Muscle of back (tissue), 11 donors: ENCODE results near the gene KCNK2. TPM values are rescaled to one million over a fixed set of nuclear protein-coding genes. Genes with fewer than 3 reads are reported as not detected.
"Not testable (repeated sequence)": the region's sequence is repeated elsewhere in the genome, so short reads cannot be mapped to it uniquely, and the experiment has no call there.

ENCODE experiments used
- DNase-seq, 3 donors: peaks; one replicate each; pipeline versions ENCODE4 v3.0.0 to v3.0.0-alpha.2; 2013
- polyA plus RNA-seq, 10 donors: library from polyadenylated mRNA; unstranded; fragments of 120-200 nt; gene quantifications; one replicate each; pipeline ENCODE4 v1.2.1, GENCODE V29; 2013; ENCODE audit not compliant: insufficient read length in 10 of 10

Gene KCNK2
- polyA plus RNA-seq, 10 donors: 2.5 to 8.2 (median 5.9) TPM

GRCh38 chr1:215151841-215152549, 69.5 kb downstream of the KCNK2 start:
- no peak for DNase-seq

DNA sequence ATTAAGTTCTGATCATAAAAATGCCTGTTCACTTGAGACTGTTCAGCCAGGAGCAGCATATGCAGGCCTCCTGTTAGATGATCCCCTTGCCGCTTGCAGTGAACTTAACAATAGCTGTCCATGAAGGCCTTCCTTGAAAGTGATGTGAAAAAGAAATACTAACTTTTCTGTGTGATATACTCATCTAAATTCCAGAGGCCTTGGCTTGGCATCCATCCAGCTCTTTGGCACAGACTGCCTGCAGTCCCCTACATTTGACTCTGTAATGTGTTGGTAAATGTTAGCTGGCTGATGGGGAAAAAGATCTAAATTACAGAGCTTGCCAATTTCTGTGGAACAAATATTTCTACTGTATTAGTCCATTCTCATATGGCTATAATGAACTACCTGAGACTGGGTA, 73.7 kb downstream of the KCNK2 start:
- peak in 2 of 3 donors; percentile 7 to 27 for DNase-seq

DNA sequence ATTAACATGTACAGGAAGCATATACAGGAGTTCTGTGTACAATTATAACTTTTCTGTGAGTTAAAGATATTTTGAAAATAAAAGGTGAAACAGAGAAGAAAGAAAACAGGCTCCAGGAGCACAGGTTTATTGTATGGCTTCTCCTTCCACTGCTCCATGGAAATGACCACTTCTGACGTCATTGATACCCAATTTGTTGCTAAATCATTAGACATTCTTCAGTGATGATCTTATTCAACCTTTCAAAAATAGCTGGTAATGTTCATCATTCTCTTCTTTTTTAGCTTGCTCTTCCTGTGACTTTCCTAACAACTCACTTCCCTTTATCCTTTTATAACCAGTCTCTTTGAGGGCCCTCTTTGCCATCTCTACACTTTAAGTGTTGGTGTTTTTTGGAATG, 77.8 kb downstream of the KCNK2 start:
- peak in 1 of 3 donors; percentile 33 for DNase-seq

DNA sequence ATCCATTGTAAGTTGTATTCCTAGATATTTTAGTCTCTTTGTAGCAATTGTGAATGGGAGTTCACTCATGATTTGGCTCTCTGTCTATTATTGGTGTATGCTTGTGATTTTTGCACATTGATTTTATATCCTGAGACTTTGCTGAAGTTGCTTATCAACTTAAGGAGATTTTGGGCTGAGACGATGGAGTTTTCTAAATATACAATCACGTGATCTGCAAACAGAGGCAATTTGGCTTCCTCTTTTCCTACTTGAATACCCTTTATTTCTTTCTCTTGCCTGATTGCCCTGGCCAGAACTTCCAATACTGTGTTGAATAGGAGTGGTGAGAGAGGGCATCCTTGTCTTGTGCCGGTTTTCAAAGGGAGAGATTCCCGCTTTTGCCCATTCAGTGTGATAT, 80.6 kb downstream of the KCNK2 start:
- not testable (repeated sequence) for DNase-seq

DNA sequence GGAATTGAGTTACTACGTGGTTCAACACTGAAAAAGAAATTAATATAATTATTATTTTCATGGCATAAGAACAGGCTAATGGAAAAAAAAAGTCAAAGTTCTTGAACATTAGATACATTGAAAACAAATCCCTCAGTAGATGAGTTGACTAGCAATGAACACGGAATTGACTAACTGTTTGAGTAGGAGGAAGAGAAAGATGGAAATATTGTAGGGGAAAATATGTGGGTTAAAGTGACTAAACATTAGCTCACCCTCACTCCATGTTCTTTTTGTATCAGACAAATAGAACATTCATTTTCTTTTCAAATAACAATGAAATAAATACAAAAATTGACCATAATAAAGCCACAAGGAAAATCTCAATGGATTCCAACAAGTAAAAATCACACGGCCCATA, 84.3 kb downstream of the KCNK2 start:
- no peak for DNase-seq

GRCh38 chr1:215181518-215181917, 99.0 kb downstream of the KCNK2 start:
- no peak for DNase-seq

DNA sequence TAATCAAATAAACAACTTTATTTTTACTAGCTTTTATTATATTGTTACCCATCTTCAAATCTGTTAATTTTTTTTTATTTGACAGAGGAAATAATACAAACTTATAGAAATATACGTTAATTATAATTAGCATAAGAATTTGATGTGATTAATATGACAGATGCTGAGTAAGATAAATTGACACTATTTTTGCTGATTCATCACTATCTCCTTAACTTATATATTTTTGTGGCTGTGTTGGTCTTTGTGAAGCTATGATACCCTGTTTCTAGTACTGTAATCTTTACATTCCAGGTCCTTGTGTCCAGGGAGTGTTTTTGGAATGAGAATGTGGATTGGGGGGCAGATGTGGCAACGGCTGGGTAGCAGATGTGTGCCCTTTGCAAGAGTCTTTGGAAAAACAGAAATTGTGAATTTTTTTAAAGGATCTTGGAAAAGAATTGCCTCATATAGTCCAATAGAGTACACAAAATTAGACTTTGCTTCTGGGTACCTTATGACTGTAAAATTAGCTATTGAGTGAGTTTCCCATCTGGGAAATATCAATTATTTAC, 102.6 kb downstream of the KCNK2 start:
- DNase-seq: no peak

DNA sequence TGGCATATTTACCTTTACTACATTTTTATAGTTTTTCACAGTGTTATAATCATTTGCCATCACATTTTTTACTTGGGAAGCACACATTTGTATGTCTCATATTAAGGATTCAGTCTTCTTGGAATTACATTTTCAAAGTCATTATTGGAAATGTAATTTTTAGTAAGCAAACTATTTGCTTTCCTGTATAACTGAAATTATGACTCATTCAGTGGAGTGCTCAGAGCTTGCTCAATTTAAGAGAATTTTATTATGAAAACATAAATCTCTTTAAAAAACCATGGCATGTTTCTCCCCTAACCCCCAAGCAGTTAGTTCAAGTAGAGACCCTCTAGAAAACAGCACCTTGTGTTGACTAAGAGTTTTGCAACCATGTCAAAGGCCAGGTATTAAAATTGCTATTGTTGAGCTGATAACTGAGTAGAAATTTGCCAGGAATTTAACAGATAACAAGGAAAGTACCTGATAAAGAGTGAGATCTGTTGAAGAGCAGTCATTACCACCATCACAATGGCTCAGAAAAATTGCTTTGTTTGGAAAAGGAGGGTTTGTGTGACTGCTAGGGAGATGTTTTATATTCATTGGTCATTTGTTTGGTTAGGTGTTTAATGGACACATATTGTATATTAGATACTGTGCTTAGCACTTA, 105.9 kb downstream of the KCNK2 start:
- DNase-seq: no peak

GRCh38 chr1:215192306-215192705, 109.8 kb downstream of the KCNK2 start:
- DNase-seq: peak in 1 of 3 donors; percentile 58

- no peak for DNase-seq
Measured at GRCh38 chr1:215198021-215198420, 115.5 kb downstream of the KCNK2 start.

DNA sequence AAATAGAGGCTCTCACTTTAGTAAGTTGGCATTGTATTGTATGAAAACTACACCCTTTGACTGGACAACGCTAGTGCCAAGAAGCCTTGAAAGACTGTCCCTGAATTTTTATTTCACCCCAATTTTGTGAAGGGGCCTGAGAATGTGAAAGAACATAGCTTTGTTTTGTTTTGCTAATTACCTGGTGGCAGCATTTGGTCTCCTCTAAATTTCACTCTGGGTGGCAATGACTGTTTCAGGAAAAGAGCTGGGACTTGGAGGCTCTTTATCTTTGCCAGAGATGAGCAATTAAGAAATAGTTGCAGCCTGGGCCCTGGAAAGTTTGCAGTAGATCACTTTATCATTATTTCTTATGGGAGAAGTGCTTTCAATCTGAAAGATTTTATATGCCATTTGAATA, 117.6 kb downstream of the KCNK2 start:
- no peak for DNase-seq

- peak in 1 of 3 donors; percentile 5 for DNase-seq
Measured at GRCh38 chr1:215201283-215201682, 118.7 kb downstream of the KCNK2 start.

- no peak for DNase-seq
Measured at GRCh38 chr1:215202868-215203267, 120.3 kb downstream of the KCNK2 start.

DNA sequence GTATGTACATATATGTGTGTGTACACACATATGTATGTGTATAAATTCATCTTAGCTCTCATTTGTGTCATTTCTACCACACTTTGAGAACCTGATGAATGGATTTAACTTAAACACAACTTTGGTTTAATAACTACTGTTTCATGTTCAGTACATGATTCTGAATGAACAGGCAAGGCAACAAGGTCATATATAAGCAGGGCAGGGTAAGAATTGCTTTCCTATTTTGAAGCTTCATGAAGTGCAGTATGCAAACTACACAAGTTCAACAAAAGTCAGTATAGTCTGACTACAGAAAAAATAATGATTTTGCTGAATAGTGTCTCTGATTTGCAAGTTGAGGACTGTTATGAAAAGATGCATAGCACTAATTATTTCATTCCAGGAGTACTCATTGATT, 127.6 kb downstream of the KCNK2 start:
- no peak for DNase-seq

- peak; percentile 2 to 24 (median 11) for DNase-seq
Measured at GRCh38 chr1:215215846-215216245, 133.3 kb downstream of the KCNK2 start.

DNA sequence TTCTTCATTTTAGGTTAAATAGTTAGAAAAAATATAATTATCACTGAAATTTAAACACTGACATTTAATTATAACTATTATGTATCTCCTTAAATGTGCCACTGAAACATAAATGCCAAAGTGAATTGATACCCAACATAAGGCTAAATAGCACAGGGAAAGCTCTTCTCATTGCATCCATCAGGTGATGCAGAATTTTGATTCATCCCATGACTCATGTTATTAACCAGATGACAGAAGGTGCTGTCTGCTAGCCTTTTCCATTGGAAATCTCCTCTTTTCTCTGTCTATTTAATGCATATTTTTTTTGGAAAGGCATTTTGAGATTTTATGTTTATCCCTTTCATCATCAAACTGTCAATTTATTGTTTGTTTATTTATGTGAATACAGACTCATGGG, 136.8 kb downstream of the KCNK2 start:
- DNase-seq: no peak

DNA sequence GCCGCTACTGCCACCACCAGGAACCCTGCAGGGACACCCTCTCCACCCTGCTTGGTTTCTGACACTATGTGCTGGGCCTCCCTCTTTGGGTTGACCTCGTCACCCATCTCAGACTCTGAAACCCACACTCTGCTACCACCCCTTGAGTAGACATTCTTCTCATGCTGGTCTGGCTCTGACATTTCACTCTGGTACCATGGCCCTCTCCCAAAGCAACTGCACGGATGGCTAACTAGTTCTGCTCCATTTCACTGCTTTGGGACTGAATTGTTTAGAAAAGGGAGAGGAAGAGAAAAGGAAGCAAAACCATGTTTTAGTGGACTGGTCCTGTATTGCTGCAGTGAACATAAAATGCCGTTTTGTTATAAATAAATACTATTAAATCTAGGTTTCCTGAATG, 137.8 kb downstream of the KCNK2 start:
- no peak for DNase-seq

DNA sequence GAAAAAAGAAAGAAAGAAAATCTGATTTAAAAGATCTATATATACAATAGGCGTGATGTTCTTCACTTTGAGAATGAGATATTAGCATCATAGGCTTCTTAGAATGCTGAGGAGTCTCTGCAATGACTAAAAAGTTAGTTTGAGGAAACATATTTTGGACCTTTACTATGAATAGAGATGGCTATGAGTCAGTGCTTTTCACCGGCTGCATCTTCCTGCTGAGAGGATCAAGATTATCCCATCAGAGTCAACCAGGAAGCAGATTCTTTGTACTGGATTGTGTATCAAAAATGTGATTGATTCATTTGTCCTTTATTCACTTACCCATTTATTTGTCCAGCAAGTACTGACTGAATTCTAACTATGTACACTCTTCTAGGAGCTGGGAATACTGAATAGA, 144.2 kb downstream of the KCNK2 start:
- DNase-seq: no peak

DNA sequence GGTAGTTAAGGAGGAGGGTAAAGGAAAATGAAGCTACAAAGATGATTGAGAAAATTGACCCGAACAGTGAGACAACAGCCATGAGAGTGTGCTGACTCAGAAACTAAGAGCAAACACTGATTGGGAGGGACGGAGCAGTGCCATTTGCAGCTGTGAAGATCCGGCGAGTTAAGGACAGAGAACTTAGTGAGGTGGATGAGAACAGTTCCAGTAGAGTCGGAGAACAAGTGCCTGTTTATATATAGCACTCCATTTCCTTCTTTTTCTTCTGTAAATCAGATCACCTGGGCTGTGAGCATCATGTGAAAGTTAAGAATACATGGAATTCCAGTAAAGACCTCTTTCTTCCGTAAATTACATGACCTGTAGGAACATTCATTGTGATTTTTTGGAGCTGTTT, 145.7 kb downstream of the KCNK2 start:
- no peak for DNase-seq

- no peak for DNase-seq
Measured at GRCh38 chr1:215241451-215241850, 158.9 kb downstream of the KCNK2 start.

GRCh38 chr1:215243345-215244054, 161.0 kb downstream of the KCNK2 start:
- peak; percentile 8 to 50 (median 8) for DNase-seq

DNA sequence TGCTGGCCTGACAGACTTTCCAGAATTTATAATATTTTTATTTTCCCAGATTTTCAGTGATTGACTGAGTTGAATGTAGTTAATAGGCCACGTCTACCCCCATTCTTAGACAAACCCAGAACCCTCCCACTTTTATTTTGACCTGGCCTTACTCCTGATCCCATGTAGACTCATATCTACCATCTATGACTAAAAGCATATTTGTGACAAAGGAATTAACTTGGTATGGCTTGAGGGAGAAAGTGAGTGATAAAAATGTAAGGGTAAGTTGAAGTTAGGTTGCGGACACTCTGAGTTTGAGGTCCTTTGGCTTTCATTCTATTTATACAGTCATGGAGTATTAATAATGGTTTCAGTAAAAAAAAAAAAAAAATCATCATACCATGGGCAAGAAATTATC, 168.4 kb downstream of the KCNK2 start:
- no peak for DNase-seq

DNA sequence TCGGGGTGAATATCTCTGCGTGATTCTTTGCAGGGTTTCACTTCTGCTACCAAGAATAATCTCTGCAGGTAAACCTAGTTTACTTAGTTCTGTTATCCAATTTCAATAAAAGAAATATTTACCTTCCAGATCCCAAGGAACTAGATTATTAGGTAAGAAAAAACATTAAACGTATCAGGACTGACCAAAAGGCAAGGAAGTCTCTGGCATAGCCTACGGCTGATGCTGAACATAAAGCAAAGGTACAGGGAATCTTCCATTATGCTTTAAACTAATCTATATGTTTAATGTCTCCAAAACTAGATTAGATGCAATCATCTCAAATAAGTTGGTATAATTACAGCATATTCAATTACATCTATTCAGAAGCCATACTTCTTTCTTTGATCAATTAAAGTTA, 168.9 kb downstream of the KCNK2 start:
- DNase-seq: no peak
